IMR-90 (cell line): ENCODE data around the gene HSD17B11.
A peak's percentile ranks its signal among the peaks of the same experiment; 100 is the strongest.

ENCODE experiments used
- BHLHE40 ChIP-seq: fragments of 150-350 bp; IDR thresholded peaks from 2 replicates; pipeline ENCODE4 v1.6.1; 2016; ENCODE audit warnings: mild to moderate bottlenecking, low read depth, low read length
- CEBPB ChIP-seq: IDR thresholded peaks from 2 replicates; pipeline ENCODE4 v1.6.1; 2012; ENCODE audit warnings: low read depth, low read length, improper control_type of control experiment
- ELK1 ChIP-seq: fragments of 150-350 bp; IDR thresholded peaks from 2 replicates; pipeline ENCODE4 v1.6.1; 2016; ENCODE audit warnings: low read depth, mild to moderate bottlenecking, low read length, moderate library complexity, borderline replicate concordance
- FOS ChIP-seq: fragments of 150-350 bp; IDR thresholded peaks from 2 replicates; pipeline ENCODE4 v1.6.1; 2016; ENCODE audit warnings: low read depth, low read length
- MAZ ChIP-seq: IDR thresholded peaks from 2 replicates; pipeline ENCODE4 v1.6.1; 2012; ENCODE audit warnings: low read depth, mild to moderate bottlenecking, low read length, improper control_type of control experiment, moderate library complexity, borderline replicate concordance
- MXI1 ChIP-seq: IDR thresholded peaks from 2 replicates; pipeline ENCODE4 v1.6.1; 2012; ENCODE audit warnings: low read depth, mild to moderate bottlenecking, low read length, moderate library complexity, borderline replicate concordance
- POLR2A ChIP-seq: IDR thresholded peaks from 2 replicates; pipeline ENCODE4 v1.6.1; 2012; ENCODE audit warnings: mild to moderate bottlenecking, low read depth, low read length
- RAD21 ChIP-seq: IDR thresholded peaks from 2 replicates; pipeline ENCODE4 v1.6.1; 2012; ENCODE audit warnings: low read length, improper control_type of control experiment
- RCOR1 ChIP-seq: IDR thresholded peaks from 2 replicates; pipeline ENCODE4 v1.6.1; 2012; ENCODE audit warnings: mild to moderate bottlenecking, low read length, improper control_type of control experiment; ENCODE audit not compliant: insufficient replicate concordance
- RFX5 ChIP-seq: IDR thresholded peaks from 2 replicates; pipeline ENCODE4 v1.8.0; 2012; ENCODE audit warnings: low read depth, mild to moderate bottlenecking, low read length, moderate library complexity
- SMC3 ChIP-seq: fragments of 150-350 bp; IDR thresholded peaks from 2 replicates; pipeline ENCODE4 v1.6.1; 2016; ENCODE audit warnings: low read depth, mild to moderate bottlenecking, antibody characterized with exemption, low read length, moderate library complexity
- TF ChIP-seq, protein P1 (sequence below): conservative IDR thresholded peaks from 2 replicates; pipeline ENCODE4 v1.5.1; 2012; ENCODE audit warnings: mild to moderate bottlenecking, low read depth, low read length, improper control_type of control experiment

DNA sequence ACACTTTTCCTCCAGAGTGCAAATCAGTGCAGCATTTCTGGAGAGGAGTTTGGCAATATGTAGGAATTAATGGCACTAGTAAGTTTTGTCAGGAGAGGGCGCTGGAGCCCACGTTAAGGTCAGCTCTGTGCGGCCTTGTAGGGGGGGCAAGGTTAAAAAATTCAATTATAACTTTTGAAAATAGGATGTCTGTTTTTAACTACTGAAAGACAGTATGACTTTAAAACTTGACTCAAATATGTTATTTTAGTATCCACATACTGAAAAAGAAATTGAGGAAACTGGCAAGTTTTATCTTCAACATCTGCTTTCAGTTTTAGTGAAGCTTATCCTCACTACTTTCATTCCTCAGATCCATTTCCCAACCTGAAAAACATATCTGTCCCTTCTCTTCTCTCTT is 37.4 kb downstream of the HSD17B11 start:
- TF ChIP-seq, protein P1, sequence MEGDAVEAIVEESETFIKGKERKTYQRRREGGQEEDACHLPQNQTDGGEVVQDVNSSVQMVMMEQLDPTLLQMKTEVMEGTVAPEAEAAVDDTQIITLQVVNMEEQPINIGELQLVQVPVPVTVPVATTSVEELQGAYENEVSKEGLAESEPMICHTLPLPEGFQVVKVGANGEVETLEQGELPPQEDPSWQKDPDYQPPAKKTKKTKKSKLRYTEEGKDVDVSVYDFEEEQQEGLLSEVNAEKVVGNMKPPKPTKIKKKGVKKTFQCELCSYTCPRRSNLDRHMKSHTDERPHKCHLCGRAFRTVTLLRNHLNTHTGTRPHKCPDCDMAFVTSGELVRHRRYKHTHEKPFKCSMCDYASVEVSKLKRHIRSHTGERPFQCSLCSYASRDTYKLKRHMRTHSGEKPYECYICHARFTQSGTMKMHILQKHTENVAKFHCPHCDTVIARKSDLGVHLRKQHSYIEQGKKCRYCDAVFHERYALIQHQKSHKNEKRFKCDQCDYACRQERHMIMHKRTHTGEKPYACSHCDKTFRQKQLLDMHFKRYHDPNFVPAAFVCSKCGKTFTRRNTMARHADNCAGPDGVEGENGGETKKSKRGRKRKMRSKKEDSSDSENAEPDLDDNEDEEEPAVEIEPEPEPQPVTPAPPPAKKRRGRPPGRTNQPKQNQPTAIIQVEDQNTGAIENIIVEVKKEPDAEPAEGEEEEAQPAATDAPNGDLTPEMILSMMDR: peak; percentile 62
- TF ChIP-seq RAD21: peak; percentile 64
- TF ChIP-seq MXI1: no peak
- no peak for TF ChIP-seq POLR2A
- TF ChIP-seq MAZ: no peak
- TF ChIP-seq FOS: no peak
- no peak for TF ChIP-seq ELK1
- no peak for TF ChIP-seq BHLHE40
- no peak for TF ChIP-seq RCOR1
- TF ChIP-seq SMC3: peak; percentile 49; the same call in 1 of the 2 replicates
- TF ChIP-seq RFX5: no peak
- TF ChIP-seq CEBPB: peak; percentile 34; the same call in 1 of the 2 replicates
